Adrenal gland (tissue), 5 donors: Measurements from ENCODE around the gene AK8.

ENCODE experiments used
- POLR2A ChIP-seq, 2 donors: fragments of 450-650 bp; IDR thresholded peaks; one replicate each; pipeline ENCODE4 v1.6.1; 2017; ENCODE audit warnings: antibody characterized with exemption in 2 of 2, mild to moderate bottlenecking in 2 of 2, moderate library complexity in 1 of 2
- TF ChIP-seq, protein P1 (sequence below), 6 experiments: fragments of 450-650 bp in 4 of 6; fragments of 200-600 bp in 2 of 6; sonication (generic) in 1 of 6; IDR thresholded peaks; 1 replicate in 5 of 6; 2 replicates in 1 of 6; pipeline versions ENCODE4 v1.5.1 to v1.8.0; 2016 to 2021; ENCODE audit warnings: antibody characterized with exemption in 6 of 6, mild to moderate bottlenecking in 2 of 6, moderate library complexity in 1 of 6
- donor health status: DM: no; HTN: no; CAD: no.

DNA sequence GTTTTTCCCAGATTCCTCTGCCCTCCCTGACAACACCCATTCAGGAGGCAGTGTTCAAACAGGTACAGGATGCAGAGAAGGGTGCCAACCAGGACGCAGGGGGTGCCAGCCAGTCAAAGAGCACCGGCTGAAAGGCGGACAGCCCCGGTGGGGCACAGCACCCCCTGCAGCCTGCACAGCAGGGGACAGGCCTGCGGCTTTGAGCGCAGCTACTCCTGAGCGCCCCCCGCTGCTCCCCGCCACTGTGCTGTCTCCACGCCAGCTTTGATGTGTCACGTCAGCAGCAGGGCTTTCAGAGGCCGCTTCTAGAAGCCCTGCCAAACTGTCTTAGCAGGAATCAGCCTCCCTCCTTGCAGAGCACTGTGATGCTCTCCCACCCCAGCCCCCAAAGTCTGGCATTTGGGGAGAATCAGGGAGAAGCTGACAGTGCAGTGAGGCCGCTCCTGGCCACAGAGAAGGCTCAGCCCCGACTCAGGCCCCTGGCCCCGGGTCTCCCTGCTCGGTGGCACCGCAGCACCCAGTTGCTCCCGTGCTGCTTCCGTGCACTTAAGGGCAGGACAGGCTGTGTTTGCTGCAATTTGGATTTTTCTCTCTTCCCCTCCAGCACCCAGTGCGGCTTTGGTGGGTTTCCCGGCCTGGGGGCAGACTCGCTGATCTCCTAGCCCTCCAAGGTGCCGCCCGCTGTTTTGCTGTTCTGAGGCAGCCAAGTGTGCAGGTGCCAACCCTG is 20.3 kb downstream of the AK8 start:
- TF ChIP-seq POLR2A (IDR thresholded peaks at IDR 0.05), result no peak
- TF ChIP-seq, protein P1, sequence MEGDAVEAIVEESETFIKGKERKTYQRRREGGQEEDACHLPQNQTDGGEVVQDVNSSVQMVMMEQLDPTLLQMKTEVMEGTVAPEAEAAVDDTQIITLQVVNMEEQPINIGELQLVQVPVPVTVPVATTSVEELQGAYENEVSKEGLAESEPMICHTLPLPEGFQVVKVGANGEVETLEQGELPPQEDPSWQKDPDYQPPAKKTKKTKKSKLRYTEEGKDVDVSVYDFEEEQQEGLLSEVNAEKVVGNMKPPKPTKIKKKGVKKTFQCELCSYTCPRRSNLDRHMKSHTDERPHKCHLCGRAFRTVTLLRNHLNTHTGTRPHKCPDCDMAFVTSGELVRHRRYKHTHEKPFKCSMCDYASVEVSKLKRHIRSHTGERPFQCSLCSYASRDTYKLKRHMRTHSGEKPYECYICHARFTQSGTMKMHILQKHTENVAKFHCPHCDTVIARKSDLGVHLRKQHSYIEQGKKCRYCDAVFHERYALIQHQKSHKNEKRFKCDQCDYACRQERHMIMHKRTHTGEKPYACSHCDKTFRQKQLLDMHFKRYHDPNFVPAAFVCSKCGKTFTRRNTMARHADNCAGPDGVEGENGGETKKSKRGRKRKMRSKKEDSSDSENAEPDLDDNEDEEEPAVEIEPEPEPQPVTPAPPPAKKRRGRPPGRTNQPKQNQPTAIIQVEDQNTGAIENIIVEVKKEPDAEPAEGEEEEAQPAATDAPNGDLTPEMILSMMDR (IDR thresholded peaks at IDR 0.05), result no peak
